IMR-90 (cell line): ENCODE data around the gene CBLIF. TPM values are rescaled to one million over a fixed set of nuclear protein-coding genes. Genes with fewer than 3 reads are reported as not detected.

Source experiments
- ATAC-seq: fragments of 200-7000 bp; cut with Tn5 transposase; 2 replicates; pipeline ENCODE4 v1.9.1; 2020; ENCODE audit warnings: low read depth, mild to moderate bottlenecking, moderate library complexity
- BruUV-seq: library from RNA; stranded (reverse); fragments of 400-500 nt; replicated peaks from 2 replicates; lab custom pipeline; 2021; lab: Mats Ljungman, UMichigan
- CTCF ChIA-PET: fragments of 300-600 bp; formaldehyde crosslinking; extraction: SDS; loops from one replicate; lab custom pipeline; 2021; ENCODE audit warnings: antibody characterized with exemption; lab: Yijun Ruan, JAX
- POLR2A ChIA-PET: fragments of 300-600 bp; sonication (Branson Sonifier 250); formaldehyde crosslinking; loops from one replicate; lab custom pipeline; 2022; ENCODE audit warnings: antibody characterized with exemption; ENCODE audit not compliant: unreplicated experiment; lab: Charles Lee
- DNase-seq: peaks from one replicate; pipeline ENCODE4 v3.0.0; 2013
- H2AFZ ChIP-seq: replicated peaks from 2 replicates; pipeline ENCODE3; 2013; ENCODE audit warnings: low read length, mild to moderate bottlenecking; ENCODE audit not compliant: poor library complexity
- H2AK5ac ChIP-seq: 2 replicates; pipeline ENCODE4 v1.6.1; 2013; ENCODE audit warnings: low read depth, low read length, inconsistent platforms
- H2AK9ac ChIP-seq: replicated peaks from 2 replicates; pipeline ENCODE3; 2013; ENCODE audit warnings: mild to moderate bottlenecking, low read depth, low read length, moderate library complexity; ENCODE audit not compliant: poor library complexity
- H2BK120ac ChIP-seq: 2 replicates; pipeline ENCODE4 v1.6.1; 2013; ENCODE audit warnings: low read depth, low read length, inconsistent platforms
- H2BK15ac ChIP-seq: 3 replicates; pipeline ENCODE4 v1.6.1; 2013; ENCODE audit warnings: low read depth, low read length, inconsistent platforms
- H2BK20ac ChIP-seq: 2 replicates; pipeline ENCODE4 v1.6.1; 2013; ENCODE audit warnings: low read depth, mild to moderate bottlenecking, inconsistent platforms, low read length, moderate library complexity
- H2BK5ac ChIP-seq: 2 replicates; pipeline ENCODE4 v1.6.1; 2013; ENCODE audit warnings: mild to moderate bottlenecking, low read depth, low read length, inconsistent platforms; ENCODE audit not compliant: poor library complexity, severe bottlenecking
- H3K14ac ChIP-seq: replicated peaks from 2 replicates; pipeline ENCODE4 v1.6.1; 2013; ENCODE audit warnings: low read depth, low read length, inconsistent platforms
- H3K18ac ChIP-seq: 2 replicates; pipeline ENCODE4 v1.6.1; 2013; ENCODE audit warnings: low read depth, low read length, control low read depth
- H3K23ac ChIP-seq: 2 replicates; pipeline ENCODE4 v1.6.1; 2013; ENCODE audit warnings: low read depth, low read length, inconsistent platforms
- H3K27ac ChIP-seq: 2 replicates; pipeline ENCODE4 v1.5.1; 2013; ENCODE audit warnings: mild to moderate bottlenecking, control low read depth, low read length; ENCODE audit not compliant: insufficient read depth
- H3K27me3 ChIP-seq: 2 replicates; pipeline ENCODE4 v1.6.1; 2013; ENCODE audit warnings: low read length; ENCODE audit not compliant: control insufficient read depth, insufficient read depth
- H3K36me3 ChIP-seq: 2 replicates; pipeline ENCODE4 v1.6.1; 2013; ENCODE audit warnings: low read length, mixed read lengths; ENCODE audit not compliant: control insufficient read depth, insufficient read depth
- H3K4ac ChIP-seq: 2 replicates; pipeline ENCODE4 v1.6.1; 2013; ENCODE audit warnings: low read depth, low read length, inconsistent platforms
- H3K4me1 ChIP-seq: 2 replicates; pipeline ENCODE4 v1.6.1; 2013; ENCODE audit warnings: low read length, mixed read lengths; ENCODE audit not compliant: control insufficient read depth, insufficient read depth
- H3K4me2 ChIP-seq: 2 replicates; pipeline ENCODE4 v1.6.1; 2013; ENCODE audit warnings: low read depth, mild to moderate bottlenecking, control low read depth, low read length, moderate library complexity
- H3K4me3 ChIP-seq: 2 replicates; pipeline ENCODE4 v1.5.1; 2013; ENCODE audit warnings: low read depth, mild to moderate bottlenecking, control low read depth, low read length, moderate library complexity; ENCODE audit not compliant: insufficient read depth
- H3K56ac ChIP-seq: 2 replicates; pipeline ENCODE4 v1.6.1; 2013; ENCODE audit warnings: low read length, inconsistent platforms; ENCODE audit not compliant: insufficient read depth; ENCODE audit errors: extremely low read depth
- H3K79me1 ChIP-seq, 2 experiments: 2 replicates each; pipeline ENCODE4 v1.6.1; 2013; ENCODE audit warnings: low read length in 2 of 2, inconsistent platforms in 1 of 2, low read depth in 1 of 2
- H3K9ac ChIP-seq: 2 replicates; pipeline ENCODE4 v1.6.1; 2013; ENCODE audit warnings: low read depth, low read length, control low read depth
- H3K9me1 ChIP-seq: 2 replicates; pipeline ENCODE4 v1.6.1; 2013; ENCODE audit warnings: low read length, inconsistent platforms; ENCODE audit not compliant: insufficient read depth
- H3K9me3 ChIP-seq: 2 replicates; pipeline ENCODE4 v1.6.1; 2013; ENCODE audit warnings: low read length; ENCODE audit not compliant: control insufficient read depth, insufficient read depth
- H4K20me1 ChIP-seq: 2 replicates; pipeline ENCODE4 v1.6.1; 2013; ENCODE audit warnings: low read length, inconsistent platforms; ENCODE audit not compliant: insufficient read depth
- H4K5ac ChIP-seq: 2 replicates; pipeline ENCODE4 v1.6.1; 2013; ENCODE audit warnings: mild to moderate bottlenecking, low read depth, low read length, control low read depth
- H4K8ac ChIP-seq, 2 experiments: 2 replicates each; pipeline ENCODE4 v1.6.1; 2013; ENCODE audit warnings: low read depth in 2 of 2, low read length in 2 of 2, control low read depth in 1 of 2, inconsistent platforms in 1 of 2
- H4K91ac ChIP-seq: 2 replicates; pipeline ENCODE4 v1.6.1; 2013; ENCODE audit warnings: low read depth, low read length, inconsistent platforms; ENCODE audit not compliant: insufficient read depth
- CEBPB ChIP-seq: IDR thresholded peaks from 2 replicates; pipeline ENCODE4 v1.6.1; 2012; ENCODE audit warnings: low read depth, low read length, improper control_type of control experiment
- CTCF ChIP-seq: conservative IDR thresholded peaks from 2 replicates; pipeline ENCODE4 v1.5.1; 2012; ENCODE audit warnings: mild to moderate bottlenecking, low read depth, low read length, improper control_type of control experiment
- ELK1 ChIP-seq: fragments of 150-350 bp; IDR thresholded peaks from 2 replicates; pipeline ENCODE4 v1.6.1; 2016; ENCODE audit warnings: low read depth, mild to moderate bottlenecking, low read length, moderate library complexity, borderline replicate concordance
- MAZ ChIP-seq: IDR thresholded peaks from 2 replicates; pipeline ENCODE4 v1.6.1; 2012; ENCODE audit warnings: low read depth, mild to moderate bottlenecking, low read length, improper control_type of control experiment, moderate library complexity, borderline replicate concordance
- POLR2A ChIP-seq: IDR thresholded peaks from 2 replicates; pipeline ENCODE4 v1.6.1; 2012; ENCODE audit warnings: mild to moderate bottlenecking, low read depth, low read length
- SMC3 ChIP-seq: fragments of 150-350 bp; IDR thresholded peaks from 2 replicates; pipeline ENCODE4 v1.6.1; 2016; ENCODE audit warnings: low read depth, mild to moderate bottlenecking, antibody characterized with exemption, low read length, moderate library complexity
- WGBS, 2 experiments: methylation state at CpG; one replicate each; pipeline versions ENCODE4 v1.1.5 to v1.1.7; 2013; ENCODE audit warnings: missing lambda C conversion rate in 2 of 2; ENCODE audit not compliant: insufficient read length in 1 of 2; ENCODE audit errors: extremely low coverage in 2 of 2; 5-methylcytosine and 5-hydroxymethylcytosine counted together
- dilution Hi-C: fragments of 300-500 bp; cut with HindIII; formaldehyde crosslinking; loops from one replicate; pipeline ENCODE4 v1.14.3; 2018; ENCODE audit warnings: low sequenced_read_pairs; ENCODE audit not compliant: unreplicated experiment
- in situ Hi-C: fragments of 300-500 bp; cut with MboI; formaldehyde crosslinking; loops from 3 replicates; pipeline ENCODE4 v1.14.3; 2019; ENCODE audit warnings: low sequenced_read_pairs, inconsistent platforms, mixed read lengths
- intact Hi-C: fragments of 100-400 bp; cut with micrococcal nuclease; formaldehyde crosslinking; loops from 2 replicates; pipeline ENCODE4 v1.10.0; 2022
- polyA plus RNA-seq, 3 experiments: library from polyadenylated mRNA; depleted of rRNA; stranded (reverse); fragments of >200 nt; gene quantifications; 2 replicates each; pipeline ENCODE4 v1.2.3, GENCODE V29; 2012; ENCODE audit warnings: low replicate concordance in 1 of 3
- total RNA-seq: library from RNA; depleted of rRNA; stranded (reverse); fragments of >200 nt; gene quantifications from 2 replicates; pipeline ENCODE4 v1.2.3, GENCODE V29; 2012
- TF ChIP-seq, protein P1 (sequence below): fragments of 150-350 bp; IDR thresholded peaks from 2 replicates; pipeline ENCODE4 v1.6.1; 2017; ENCODE audit warnings: mild to moderate bottlenecking, antibody characterized with exemption, low read length, low read depth

CBLIF gene
- total and polyA plus RNA-seq, 2 of the 4 experiments (the other 2 are of a cell fraction), result not detected

DNA sequence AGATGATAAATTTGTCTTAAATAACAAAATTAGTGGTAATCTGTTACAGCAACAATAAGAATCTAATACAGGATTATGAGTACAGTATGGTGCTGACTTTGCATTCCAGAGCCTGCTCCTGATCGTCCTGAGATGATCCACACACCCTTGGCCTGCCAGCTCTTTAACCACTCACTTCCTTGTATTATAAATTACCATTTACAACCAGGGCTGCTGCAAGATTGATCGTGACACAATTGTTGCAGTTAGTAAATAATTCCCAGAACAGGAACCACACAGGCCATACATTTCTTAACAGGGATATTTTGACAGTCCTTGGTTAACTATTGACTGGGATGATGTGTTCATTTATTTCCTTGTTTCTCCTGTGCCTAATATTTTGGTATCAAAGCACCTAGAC lies 3.8 kb upstream of the CBLIF start:
- Histone ChIP-seq H4K91ac (no peak overlapping the region), H2BK5ac (no peak overlapping the region), H3K27ac (no peak overlapping the region), H4K20me1 (no peaks in the 10 kb centered on the region), H3K9ac (no peak overlapping the region), H3K27me3 (no peaks in the 10 kb centered on the region; the same call in 1 of the 2 replicates), H3K9me1 (no peaks in the 10 kb centered on the region), H3K4me1 (no peaks in the 10 kb centered on the region), H2AK5ac (no peak overlapping the region), H3K18ac (no peak overlapping the region), H2BK15ac (no peak overlapping the region), H3K36me3 (no peaks in the 10 kb centered on the region), H2AK9ac (no peak overlapping the region), H4K5ac (no peak overlapping the region), H2BK20ac (no peak overlapping the region), H3K4me2 (no peak overlapping the region), H3K4me3 (no peak overlapping the region), H3K9me3 (no peaks in the 10 kb centered on the region), H3K79me1 (no peaks in the 10 kb centered on the region), H3K4ac (no peak overlapping the region), H4K8ac (no peak overlapping the region), H2AFZ (no peak overlapping the region), H3K56ac (no peak overlapping the region), H3K14ac (no peak overlapping the region), H2BK120ac (no peak overlapping the region), H3K23ac (no peak overlapping the region)
- dilution Hi-C loops (no loop called here), in situ Hi-C loops (loop anchor here (25.0 kb wide), 1 partner anchor 338 kb away; the partner anchor contains the start of gene MS4A6A), intact Hi-C loops (no loop called here)
- ATAC-seq, result no peak
- DNase-seq, result no peak
- no peak for TF ChIP-seq ELK1
- TF ChIP-seq MAZ, result no peak
- no peak for TF ChIP-seq CTCF
- TF ChIP-seq, protein P1, sequence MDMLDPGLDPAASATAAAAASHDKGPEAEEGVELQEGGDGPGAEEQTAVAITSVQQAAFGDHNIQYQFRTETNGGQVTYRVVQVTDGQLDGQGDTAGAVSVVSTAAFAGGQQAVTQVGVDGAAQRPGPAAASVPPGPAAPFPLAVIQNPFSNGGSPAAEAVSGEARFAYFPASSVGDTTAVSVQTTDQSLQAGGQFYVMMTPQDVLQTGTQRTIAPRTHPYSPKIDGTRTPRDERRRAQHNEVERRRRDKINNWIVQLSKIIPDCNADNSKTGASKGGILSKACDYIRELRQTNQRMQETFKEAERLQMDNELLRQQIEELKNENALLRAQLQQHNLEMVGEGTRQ, result no peak
- TF ChIP-seq CEBPB, result no peak
- no peak for TF ChIP-seq POLR2A
- TF ChIP-seq SMC3, result no peak
- WGBS, 2 experiments, result no CpG with 5 or more reads among the region's 2 CpGs
- ChIA-PET POLR2A (no interaction called here), CTCF (no interaction called here)
- BruUV-seq, result no TSS peak
